Glomerular visceral epithelial cell (primary cell): Measurements from ENCODE around the gene CDH13.
A peak's percentile ranks its signal among the peaks of the same experiment; 100 is the strongest.

ENCODE experiments used
- DNase-seq: peaks from one replicate; pipeline ENCODE4 v3.0.0-alpha.2; 2016; ENCODE audit errors: extremely low spot score

Gene CDH13

GRCh38 chr16:82626791-82627261 is at the start of gene CDH13:
Gene CDH13 (plus strand): TSS chr16:82626969.
- peak; percentile 65 for DNase-seq

- DNase-seq: peak; percentile 3
Measured at GRCh38 chr16:82580298-82580890, 46.4 kb upstream of the CDH13 start.

GRCh38 chr16:82582975-82583374 is 43.8 kb upstream of the CDH13 start:
- no peak for DNase-seq

GRCh38 chr16:82583422-82583821 is 43.3 kb upstream of the CDH13 start:
- peak; percentile 1 for DNase-seq

GRCh38 chr16:82584553-82585152 is 42.1 kb upstream of the CDH13 start:
- DNase-seq: no peak

GRCh38 chr16:82585675-82586074 is 41.1 kb upstream of the CDH13 start:
- peak; percentile 27 for DNase-seq

- no peak for DNase-seq
Measured at GRCh38 chr16:82586130-82586529, 40.6 kb upstream of the CDH13 start.

- no peak for DNase-seq
Measured at GRCh38 chr16:82587289-82587688, 39.5 kb upstream of the CDH13 start.

GRCh38 chr16:82589407-82589806 is 37.4 kb upstream of the CDH13 start:
- DNase-seq: no peak

GRCh38 chr16:82594114-82594513 is 32.7 kb upstream of the CDH13 start:
- DNase-seq: no peak

GRCh38 chr16:82598771-82599170 is 28.0 kb upstream of the CDH13 start:
- DNase-seq: no peak

- DNase-seq: no peak
Measured at GRCh38 chr16:82601989-82602640, 24.7 kb upstream of the CDH13 start.

- peak; percentile 56 for DNase-seq
Measured at GRCh38 chr16:82603784-82604411, 22.9 kb upstream of the CDH13 start.

GRCh38 chr16:82605076-82605475 is 21.7 kb upstream of the CDH13 start:
- no peak for DNase-seq

- no peak for DNase-seq
Measured at GRCh38 chr16:82605863-82606620, 20.7 kb upstream of the CDH13 start.

- DNase-seq: no peak
Measured at GRCh38 chr16:82609140-82609539, 17.6 kb upstream of the CDH13 start.

GRCh38 chr16:82612263-82612662 is 14.5 kb upstream of the CDH13 start:
- no peak for DNase-seq

- no peak for DNase-seq
Measured at GRCh38 chr16:82616356-82616755, 10.4 kb upstream of the CDH13 start.

GRCh38 chr16:82621781-82622180 is 5.0 kb upstream of the CDH13 start:
- no peak for DNase-seq

GRCh38 chr16:82623241-82623640 is 3.5 kb upstream of the CDH13 start:
- no peak for DNase-seq

- DNase-seq: no peak
Measured at GRCh38 chr16:82625066-82625968, 1.5 kb upstream of the CDH13 start.
